Sigmoid colon (tissue), 7 donors: ENCODE data around the gene PHF23. TPM values are rescaled to one million over a fixed set of nuclear protein-coding genes. Genes with fewer than 3 reads are reported as not detected.

Experiments
- DNase-seq: peaks from one replicate; pipeline ENCODE4 v3.0.0-alpha.2; 2019
- H3K27ac ChIP-seq, 4 donors: fragments of 200-600 bp; sonication (generic); one replicate each; pipeline ENCODE4 v1.5.1; 2016 to 2019; ENCODE audit warnings: mild to moderate bottlenecking in 1 of 4
- H3K27me3 ChIP-seq, 3 donors: fragments of 200-600 bp; sonication (generic); one replicate each; pipeline ENCODE4 v1.5.1; 2019; ENCODE audit warnings: mild to moderate bottlenecking in 1 of 3
- H3K36me3 ChIP-seq, 4 donors: fragments of 200-600 bp; sonication (generic); one replicate each; pipeline ENCODE4 v1.5.1; 2016 to 2019
- H3K4me1 ChIP-seq, 4 donors: fragments of 200-600 bp; sonication (generic); one replicate each; pipeline ENCODE4 v1.5.1; 2017 to 2019
- H3K4me3 ChIP-seq, 4 donors: fragments of 200-600 bp; sonication (generic); one replicate each; pipeline ENCODE4 v1.5.1; 2017 to 2019; ENCODE audit warnings: mild to moderate bottlenecking in 2 of 4, moderate library complexity in 1 of 4
- H3K9me3 ChIP-seq, 4 donors: fragments of 200-600 bp in 3 of 4; sonication (generic) in 3 of 4; one replicate each; pipeline versions ENCODE4 v1.5.1 to v1.6.1; 2013 to 2019
- CTCF ChIP-seq, 4 experiments: fragments of 450-650 bp in 3 of 4; fragments of 200-600 bp in 1 of 4; IDR thresholded peaks; one replicate each; pipeline ENCODE4 v1.5.1; 2016 to 2019; ENCODE audit warnings: antibody characterized with exemption in 4 of 4, mild to moderate bottlenecking in 3 of 4, moderate library complexity in 2 of 4
- EP300 ChIP-seq, 4 donors: sonication (generic); formaldehyde crosslinking; IDR thresholded peaks; one replicate each; pipeline ENCODE4 v1.6.1; 2017; ENCODE audit warnings: antibody characterized with exemption in 4 of 4
- POLR2A ChIP-seq, 2 donors: fragments of 450-650 bp; IDR thresholded peaks; one replicate each; pipeline ENCODE4 v1.6.1; 2016; ENCODE audit warnings: antibody characterized with exemption in 2 of 2, mild to moderate bottlenecking in 2 of 2, moderate library complexity in 2 of 2
- POLR2AphosphoS5 ChIP-seq, 4 donors: sonication (generic); formaldehyde crosslinking; IDR thresholded peaks; one replicate each; pipeline ENCODE4 v1.6.1; 2017; ENCODE audit warnings: antibody characterized with exemption in 4 of 4
- WGBS, 2 donors: extraction: QIAGEN DNeasy Blood & Tissue Kit; methylation state at CpG; one replicate each; pipeline ENCODE4 v1.1.7; 2013; 5-methylcytosine and 5-hydroxymethylcytosine counted together
- intact Hi-C: fragments of 100-400 bp; cut with DNase I; formaldehyde crosslinking; loops from one replicate; pipeline ENCODE4 v1.15.1; 2023
- polyA plus RNA-seq, 3 donors: library from polyadenylated mRNA; stranded (reverse); fragments of 200-250 nt; gene quantifications; one replicate each; pipeline ENCODE4 v1.2.3, GENCODE V29; 2013
- total RNA-seq, 4 donors: library from RNA; depleted of rRNA; stranded (reverse); fragments of >200 nt; gene quantifications; one replicate each; pipeline ENCODE4 v1.1.0, GENCODE V29; 2016
- donor health status: healthy with polysubstance abuse.
- donor health status: Bipolar disorder and iron deficiency.
- donor health status: healthy.

Gene PHF23
- total RNA-seq (10 to 100 TPM; 23.1 to 45.4 (median 35.4) TPM), polyA plus RNA-seq (10 to 100 TPM; 40.7 to 45.6 (median 45.1) TPM)

GRCh38 chr17:7239091-7240027 lies at the start of gene PHF23:
Gene PHF23 (minus strand): TSS chr17:7239457. CDS start chr17:7239279, 178 bp downstream.
- intact Hi-C loops: loop anchor here (5.0 kb wide), 3 partner anchors 68 to 603 kb away; partner anchors contain the start of genes EIF5A and TMEM256
- Histone ChIP-seq H3K27ac (peak within 1 kb of the TSS; percentile 98 to 100 (median 99)), H3K36me3 (peaks cover 6 to 46% (median 25%) of the 10 kb centered on the region in 4 donors), H3K4me3 (peak within 1 kb of the TSS; percentile 95 to 100 (median 100)), H3K4me1 (peaks cover 0 to 55% (median 54%) of the 10 kb centered on the region in 4 donors), H3K27me3 (no peaks in the 10 kb centered on the region), H3K9me3 (no peaks in the 10 kb centered on the region)
- DNase-seq: peak; percentile 100
- 1% methylated on average over 72 of the region's 72 CpGs for WGBS, 2 donors
- peak; percentile 61 to 84 for TF ChIP-seq POLR2A (IDR thresholded peaks at IDR 0.05)
- peak in 1 of 4 donors; percentile 62 for TF ChIP-seq EP300 (IDR thresholded peaks at IDR 0.05)
- peak; percentile 71 to 88 (median 82) for TF ChIP-seq POLR2AphosphoS5 (IDR thresholded peaks at IDR 0.05)
- TF ChIP-seq CTCF (IDR thresholded peaks at IDR 0.05): no peak

GRCh38 chr17:7285679-7286078 lies 46.4 kb upstream of the PHF23 start:
- TF ChIP-seq POLR2AphosphoS5 (IDR thresholded peaks at IDR 0.05): no peak
- TF ChIP-seq EP300 (IDR thresholded peaks at IDR 0.05): no peak
- TF ChIP-seq POLR2A (IDR thresholded peaks at IDR 0.05): no peak
- TF ChIP-seq CTCF (IDR thresholded peaks at IDR 0.05): no peak
- Histone ChIP-seq H3K36me3 (peaks cover 26 to 33% (median 28%) of the 10 kb centered on the region in 4 donors), H3K4me3 (no peak overlapping the region), H3K27ac (peak overlapping the region; percentile 93 to 98 (median 96)), H3K27me3 (no peaks in the 10 kb centered on the region), H3K9me3 (no peaks in the 10 kb centered on the region), H3K4me1 (peaks cover 0 to 57% (median 49%) of the 10 kb centered on the region in 4 donors)
- intact Hi-C loops: no loop called here
- 92% methylated on average over 12 of the region's 12 CpGs for WGBS, 2 donors
- DNase-seq: no peak

GRCh38 chr17:7284911-7285310 lies 45.7 kb upstream of the PHF23 start:
- WGBS, 2 donors: 83 to 95% methylated on average over 16 of the region's 16 CpGs

More at GRCh38 chr17:7284911-7285310, 45.7 kb upstream of the PHF23 start:
- intact Hi-C loops: no loop called here
- Histone ChIP-seq H3K27ac (peak overlapping the region; percentile 93 to 98 (median 96)), H3K4me1 (peaks cover 0 to 56% (median 46%) of the 10 kb centered on the region in 4 donors), H3K27me3 (no peaks in the 10 kb centered on the region), H3K4me3 (no peak overlapping the region), H3K9me3 (no peaks in the 10 kb centered on the region), H3K36me3 (peaks cover 26 to 33% (median 28%) of the 10 kb centered on the region in 4 donors)
- TF ChIP-seq POLR2AphosphoS5 (IDR thresholded peaks at IDR 0.05): no peak
- no peak for TF ChIP-seq EP300 (IDR thresholded peaks at IDR 0.05)
- no peak for TF ChIP-seq CTCF (IDR thresholded peaks at IDR 0.05)
- TF ChIP-seq POLR2A (IDR thresholded peaks at IDR 0.05): no peak
- no peak for DNase-seq
